CD14-positive monocyte (primary cell): ENCODE data around the gene GATA1. TPM values are rescaled to one million over a fixed set of nuclear protein-coding genes. Genes with fewer than 3 reads are reported as not detected.

ENCODE experiments used
- DNase-seq, 3 donors: peaks; one replicate each; pipeline ENCODE4 v3.0.0-alpha.2; 2011 to 2022
- H2AFZ ChIP-seq: 2 replicates; pipeline ENCODE4 v1.6.0; 2012; ENCODE audit warnings: mild to moderate bottlenecking, low read depth, low read length, inconsistent platforms; ENCODE audit not compliant: insufficient read depth, poor library complexity, severe bottlenecking
- H3K27ac ChIP-seq, 2 donors: 1 replicate in 1 of 2; 2 replicates in 1 of 2; pipeline ENCODE4 v1.5.1; 2012 to 2013; ENCODE audit warnings: low read length in 2 of 2, control low read depth in 1 of 2, inconsistent platforms in 1 of 2, low read depth in 1 of 2, mild to moderate bottlenecking in 1 of 2
- H3K27me3 ChIP-seq, 2 donors: one replicate each; pipeline versions ENCODE4 v1.6.0 to v1.6.1; 2011 to 2013; ENCODE audit warnings: low read length in 2 of 2; ENCODE audit not compliant: control insufficient read depth in 2 of 2, insufficient read depth in 2 of 2
- H3K36me3 ChIP-seq, 2 donors: replicated peaks in 1 of 2; 1 replicate in 1 of 2; 2 replicates in 1 of 2; pipeline versions ENCODE4 v1.5.1 to v1.6.1; 2012 to 2013; ENCODE audit warnings: low read length in 2 of 2, control low read depth in 1 of 2, inconsistent platforms in 1 of 2, mild to moderate bottlenecking in 1 of 2; ENCODE audit not compliant: insufficient read depth in 2 of 2, control insufficient read depth in 1 of 2
- H3K4me1 ChIP-seq, 2 donors: 1 replicate in 1 of 2; 2 replicates in 1 of 2; pipeline versions ENCODE4 v1.5.1 to v1.6.1; 2012 to 2013; ENCODE audit warnings: low read length in 2 of 2, control low read depth in 1 of 2, inconsistent platforms in 1 of 2, mild to moderate bottlenecking in 1 of 2, moderate library complexity in 1 of 2; ENCODE audit not compliant: insufficient read depth in 2 of 2, control insufficient read depth in 1 of 2
- H3K4me2 ChIP-seq: replicated peaks from 2 replicates; pipeline ENCODE3; 2012; ENCODE audit warnings: low read length, moderate library complexity, mild to moderate bottlenecking; ENCODE audit not compliant: poor library complexity, severe bottlenecking; ENCODE audit errors: extremely low read depth
- H3K4me3 ChIP-seq, 3 experiments: fragments of 200-600 bp in 1 of 3; sonication (generic) in 1 of 3; replicated peaks in 1 of 3; 1 replicate in 2 of 3; 2 replicates in 1 of 3; pipeline ENCODE4 v1.5.1; 2011 to 2013; ENCODE audit warnings: low read length in 3 of 3, mild to moderate bottlenecking in 3 of 3, control low read depth in 2 of 3, low read depth in 2 of 3, inconsistent platforms in 1 of 3, moderate library complexity in 1 of 3
- H3K79me2 ChIP-seq: 2 replicates; pipeline ENCODE4 v1.6.0; 2012; ENCODE audit warnings: mild to moderate bottlenecking, control low read depth, inconsistent platforms, low read length, moderate library complexity; ENCODE audit not compliant: insufficient read depth
- H3K9ac ChIP-seq: 2 replicates; pipeline ENCODE4 v1.6.0; 2017; ENCODE audit warnings: low read length, mild to moderate bottlenecking; ENCODE audit not compliant: insufficient read depth, poor library complexity, severe bottlenecking
- H3K9me3 ChIP-seq, 2 donors: replicated peaks in 1 of 2; 1 replicate in 1 of 2; 2 replicates in 1 of 2; pipeline versions ENCODE4 v1.5.1 to v1.6.1; 2012 to 2013; ENCODE audit warnings: low read length in 2 of 2, control low read depth in 1 of 2; ENCODE audit not compliant: control insufficient read depth in 1 of 2, insufficient read depth in 1 of 2
- H4K20me1 ChIP-seq: 2 replicates; pipeline ENCODE4 v1.6.0; 2012; ENCODE audit warnings: mild to moderate bottlenecking, low read length, control low read depth, moderate library complexity; ENCODE audit not compliant: insufficient read depth
- H3K27ac Mint-ChIP-seq, 7 donors: one replicate each; pipeline ENCODE4 v1.8.0; 2020; ENCODE audit warnings: mild to moderate bottlenecking in 7 of 7, mixed read lengths in 7 of 7, moderate library complexity in 6 of 7, inconsistent platforms in 2 of 7
- H3K27me3 Mint-ChIP-seq, 3 donors: one replicate each; pipeline ENCODE4 v1.8.0; 2021 to 2022; ENCODE audit warnings: low read depth in 3 of 3, mild to moderate bottlenecking in 3 of 3, mixed read lengths in 3 of 3, moderate library complexity in 3 of 3, inconsistent platforms in 1 of 3
- H3K36me3 Mint-ChIP-seq, 2 donors: one replicate each; pipeline ENCODE4 v1.8.0; 2020; ENCODE audit warnings: mixed read lengths in 2 of 2, inconsistent platforms in 1 of 2, mild to moderate bottlenecking in 1 of 2
- H3K4me1 Mint-ChIP-seq: one replicate; pipeline ENCODE4 v1.8.0; 2020; ENCODE audit warnings: mild to moderate bottlenecking, mixed read lengths
- H3K4me3 Mint-ChIP-seq, 2 donors: one replicate each; pipeline ENCODE4 v1.8.0; 2020; ENCODE audit warnings: mild to moderate bottlenecking in 2 of 2, mixed read lengths in 2 of 2, moderate library complexity in 1 of 2
- H3K9me3 Mint-ChIP-seq, 7 donors: one replicate each; pipeline ENCODE4 v1.8.0; 2020 to 2022; ENCODE audit warnings: mixed read lengths in 7 of 7, mild to moderate bottlenecking in 6 of 7, moderate library complexity in 6 of 7, inconsistent platforms in 2 of 7
- CTCF ChIP-seq: fragments of 200-600 bp; IDR thresholded peaks from one replicate; pipeline ENCODE4 v1.8.0; 2022; ENCODE audit warnings: antibody characterized with exemption, mild to moderate bottlenecking
- WGBS: methylation state at CpG from one replicate; pipeline ENCODE4 v1.1.5; 2013; ENCODE audit warnings: missing lambda C conversion rate; ENCODE audit not compliant: insufficient coverage; 5-methylcytosine and 5-hydroxymethylcytosine counted together
- intact Hi-C, 2 donors: fragments of 100-400 bp; cut with micrococcal nuclease; formaldehyde crosslinking; loops; one replicate each; pipeline versions ENCODE4 v1.15.0 to v1.15.1; 2023
- polyA plus RNA-seq, 3 donors: library from polyadenylated mRNA; depleted of rRNA in 1 of 3; unstranded in 2 of 3; stranded (reverse) in 1 of 3; fragments of 300-500 nt in 2 of 3; fragments of >200 nt in 1 of 3; fragmentation: Illumina TruSeq in 2 of 3; gene quantifications; 1 replicate in 2 of 3; 2 replicates in 1 of 3; pipeline ENCODE4 v1.2.3, GENCODE V29; 2012 to 2021

Gene GATA1
- polyA plus RNA-seq, 3 donors, result not detected

GRCh38 chrX:48770296-48770695, 16.1 kb upstream of the GATA1 start:
- Histone ChIP-seq H3K4me2 (no peak overlapping the region), H3K9me3 (no peaks in the 10 kb centered on the region), H3K27me3 (no peaks in the 10 kb centered on the region), H3K79me2 (no peaks in the 10 kb centered on the region), H3K4me3 (no peak overlapping the region), H2AFZ (no peak overlapping the region), H4K20me1 (no peaks in the 10 kb centered on the region), H3K27ac (no peak overlapping the region), H3K36me3 (no peaks in the 10 kb centered on the region), H3K9ac (no peak overlapping the region), H3K4me1 (no peaks in the 10 kb centered on the region)
- no peaks in the 10 kb centered on the region for H3K4me1 Mint-ChIP-seq
- DNase-seq, result no peak
- TF ChIP-seq CTCF, result no peak
- H3K36me3 Mint-ChIP-seq, result no peaks in the 10 kb centered on the region
- intact Hi-C loops, result no loop called here
- peaks cover 0 to 8% (median 0%) of the 10 kb centered on the region in 7 donors for H3K9me3 Mint-ChIP-seq
- H3K27me3 Mint-ChIP-seq, result peaks cover 0 to 4% (median 1%) of the 10 kb centered on the region in 3 donors
- WGBS, result no CpG with 5 or more reads among the region's 6 CpGs
- H3K4me3 Mint-ChIP-seq, result no peak overlapping the region
- no peak overlapping the region for H3K27ac Mint-ChIP-seq

- no peak for DNase-seq
- TF ChIP-seq CTCF, result no peak
- no peaks in the 10 kb centered on the region for H3K27me3 ChIP-seq
- no peaks in the 10 kb centered on the region for H3K79me2 ChIP-seq
- H3K27ac ChIP-seq, result no peak overlapping the region
- H3K36me3 ChIP-seq, result no peaks in the 10 kb centered on the region
- 100% methylated on average over 3 of the region's 6 CpGs for WGBS
- intact Hi-C loops, result no loop called here
- H3K4me1 ChIP-seq, result no peaks in the 10 kb centered on the region
- H3K27me3 Mint-ChIP-seq, result peaks cover 0 to 1% (median 1%) of the 10 kb centered on the region in 3 donors
- H3K4me2 ChIP-seq, result no peak overlapping the region
- H2AFZ ChIP-seq, result no peak overlapping the region
- no peak overlapping the region for H3K27ac Mint-ChIP-seq
- H3K4me3 ChIP-seq, result no peak overlapping the region
- no peak overlapping the region for H3K9ac ChIP-seq
- no peak overlapping the region for H3K4me3 Mint-ChIP-seq
- H3K36me3 Mint-ChIP-seq, result no peaks in the 10 kb centered on the region
- H3K9me3 Mint-ChIP-seq, result peaks cover 0 to 7% (median 0%) of the 10 kb centered on the region in 7 donors
- no peaks in the 10 kb centered on the region for H3K9me3 ChIP-seq
- no peaks in the 10 kb centered on the region for H4K20me1 ChIP-seq
- H3K4me1 Mint-ChIP-seq, result no peaks in the 10 kb centered on the region
Measured at GRCh38 chrX:48772602-48773001, 13.8 kb upstream of the GATA1 start.
